Mucosa of gallbladder (tissue), 1 donor: Measurements from ENCODE around the gene SUPT3H. TPM values are rescaled to one million over a fixed set of nuclear protein-coding genes. Genes with fewer than 3 reads are reported as not detected.

Experiments used
- DNase-seq: peaks from one replicate; pipeline ENCODE4 v3.0.0-alpha.2; 2020; ENCODE audit warnings: low spot score
- total RNA-seq: library from RNA; stranded (reverse); gene quantifications from one replicate; pipeline ENCODE4 v1.2.1, GENCODE V29; 2021
- donor health status: DM: no; HTN: no; CAD: no.

The SUPT3H gene
- total RNA-seq = 5.1 TPM

DNA sequence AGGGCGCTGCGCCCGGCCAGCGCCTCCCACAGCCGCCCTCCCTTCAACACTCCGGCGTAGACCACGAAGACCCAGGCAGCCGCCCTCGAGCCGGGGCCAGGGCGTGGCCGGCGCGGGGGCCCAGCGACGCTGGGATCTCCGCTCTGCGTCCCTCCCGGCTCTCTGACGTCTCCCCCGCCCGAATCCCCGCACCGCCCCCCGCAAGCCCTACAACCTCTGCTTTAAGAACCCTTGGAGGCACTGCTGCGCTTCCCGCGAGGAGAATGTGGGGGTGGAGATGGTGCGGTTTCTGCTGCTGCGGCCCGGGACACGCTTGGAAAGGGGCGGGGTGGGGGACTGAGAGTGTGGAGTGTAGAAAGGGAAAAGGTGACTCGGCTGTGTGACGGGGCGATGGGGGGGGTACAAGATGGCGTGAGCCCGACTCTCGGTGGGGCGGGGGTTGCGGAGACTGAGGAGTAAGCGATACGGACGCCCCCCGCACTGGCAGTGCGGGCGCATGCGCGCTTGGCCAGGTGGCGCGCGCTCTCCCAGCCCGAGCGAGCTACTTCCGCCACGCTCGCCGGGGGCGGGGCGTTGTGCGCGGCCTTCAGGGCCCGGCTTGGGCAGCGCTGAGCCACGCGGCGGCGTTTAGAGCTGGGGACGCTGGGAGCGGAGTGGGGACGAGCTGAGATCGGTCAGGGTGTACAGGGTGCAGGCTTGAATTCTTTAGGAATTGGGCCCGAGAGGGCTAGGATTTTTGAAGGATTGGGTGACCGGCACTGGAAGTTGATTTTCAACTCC lies at the start of gene SUPT3H:
SUPT3H (minus strand) TSS at position 381 of the 780 bp plus-strand sequence.
- DNase-seq = peak; percentile 89

DNA sequence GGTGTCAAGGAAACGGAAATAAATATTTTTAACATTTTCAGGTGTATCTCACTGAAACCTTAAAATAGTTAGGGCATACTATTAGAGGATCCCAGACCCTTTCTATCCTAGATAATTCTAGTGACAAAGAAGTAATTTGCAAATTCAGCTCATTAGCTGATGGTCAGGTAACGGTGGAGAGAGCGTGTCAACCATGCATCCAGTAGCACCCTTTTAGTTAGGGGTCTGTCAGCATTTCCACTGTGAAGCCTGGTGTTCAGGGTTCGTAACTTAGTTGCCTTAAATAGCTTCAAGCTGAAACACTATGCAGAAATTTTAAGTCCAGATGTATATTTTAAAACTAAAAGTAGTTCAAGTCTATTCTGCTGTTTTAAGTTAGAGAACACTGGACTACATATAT lies 48.5 kb upstream of the SUPT3H start:
- DNase-seq = no peak

DNA sequence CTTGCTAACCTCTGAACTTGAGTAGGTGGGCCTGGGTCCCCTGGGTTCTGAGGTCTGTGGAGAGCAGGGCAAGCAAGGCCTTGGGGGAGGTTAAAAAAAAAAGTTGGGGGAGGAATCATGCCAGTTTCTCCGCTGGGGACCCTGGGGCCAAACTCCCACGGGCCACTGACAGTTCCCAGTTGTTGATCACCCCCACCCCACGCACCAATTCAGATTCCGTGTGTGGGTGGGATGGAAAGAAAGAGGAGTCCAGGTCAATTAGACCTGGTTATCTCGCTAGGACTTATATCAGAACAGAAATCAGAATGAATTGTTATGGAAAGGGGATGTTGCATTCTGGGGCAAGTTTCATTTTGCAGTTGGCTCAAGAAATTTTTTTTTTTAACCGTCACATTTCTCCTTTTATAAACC lies 46.7 kb upstream of the SUPT3H start:
- DNase-seq = no peak

DNA sequence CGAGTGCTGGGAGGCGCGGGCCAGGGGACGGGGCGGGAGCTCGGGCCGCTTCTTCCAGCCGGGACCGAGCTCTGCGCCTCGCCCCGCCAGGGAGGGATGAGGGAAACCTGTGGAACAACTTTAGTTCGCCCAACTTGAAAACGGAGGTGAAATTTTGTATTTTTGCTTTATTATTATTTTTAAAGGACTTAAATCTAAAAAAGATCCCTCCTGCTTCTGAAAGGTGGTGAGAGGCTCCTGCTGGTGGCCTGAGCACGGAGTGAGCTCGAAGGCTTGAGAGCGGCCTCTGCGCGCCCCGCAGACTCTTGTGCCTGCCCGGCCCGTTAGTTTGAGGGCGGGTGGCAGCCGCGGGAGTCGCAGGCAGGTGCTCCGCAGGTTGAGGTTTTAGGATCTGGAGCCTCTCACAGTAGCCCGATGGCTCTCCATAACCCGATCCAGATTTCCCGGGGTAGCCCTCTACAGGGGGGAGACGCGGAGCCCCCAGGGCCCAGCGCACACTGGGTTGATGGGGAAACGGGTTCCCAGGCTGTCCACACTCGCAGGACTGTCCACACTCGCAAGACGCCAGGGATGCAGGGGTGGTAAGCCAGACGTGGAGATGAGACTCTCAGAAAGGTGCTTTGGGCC lies 46.2 kb upstream of the SUPT3H start:
- DNase-seq = no peak

DNA sequence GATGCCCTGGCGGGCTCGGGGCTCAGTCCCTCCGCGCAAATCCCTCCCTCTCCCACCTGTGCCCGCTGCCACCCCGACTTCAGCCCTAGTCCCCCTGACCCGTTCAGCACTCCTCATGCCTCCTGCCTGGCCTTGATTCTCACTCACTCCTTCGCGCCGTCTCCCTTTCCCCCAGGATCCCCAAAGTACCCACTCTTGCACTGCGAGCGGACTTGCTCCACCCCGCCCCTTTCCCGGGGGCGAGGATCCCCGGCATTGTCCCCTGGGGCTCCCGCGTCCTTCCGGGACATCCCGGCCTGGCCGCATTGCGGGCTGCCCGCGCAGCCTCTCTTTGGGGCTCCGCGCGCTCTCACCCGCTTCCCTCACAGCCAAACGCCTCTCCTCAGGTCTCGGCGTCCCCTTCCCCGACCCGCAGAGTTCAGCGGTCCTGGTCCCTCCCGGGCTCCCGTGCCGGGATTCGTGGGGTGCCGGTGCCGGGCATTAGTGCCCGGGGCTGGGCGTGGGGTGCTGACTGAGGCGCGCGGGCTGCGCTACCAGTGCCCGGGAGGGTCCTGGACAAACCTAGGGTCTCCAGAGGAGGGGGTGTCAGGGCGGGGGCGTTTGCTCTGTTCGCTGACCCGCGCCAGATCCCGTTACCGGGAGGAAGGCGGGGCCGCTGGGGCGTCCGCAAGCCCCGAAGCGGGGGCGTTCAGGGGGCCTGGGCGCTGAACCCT lies 45.5 kb upstream of the SUPT3H start:
- DNase-seq = no peak

DNA sequence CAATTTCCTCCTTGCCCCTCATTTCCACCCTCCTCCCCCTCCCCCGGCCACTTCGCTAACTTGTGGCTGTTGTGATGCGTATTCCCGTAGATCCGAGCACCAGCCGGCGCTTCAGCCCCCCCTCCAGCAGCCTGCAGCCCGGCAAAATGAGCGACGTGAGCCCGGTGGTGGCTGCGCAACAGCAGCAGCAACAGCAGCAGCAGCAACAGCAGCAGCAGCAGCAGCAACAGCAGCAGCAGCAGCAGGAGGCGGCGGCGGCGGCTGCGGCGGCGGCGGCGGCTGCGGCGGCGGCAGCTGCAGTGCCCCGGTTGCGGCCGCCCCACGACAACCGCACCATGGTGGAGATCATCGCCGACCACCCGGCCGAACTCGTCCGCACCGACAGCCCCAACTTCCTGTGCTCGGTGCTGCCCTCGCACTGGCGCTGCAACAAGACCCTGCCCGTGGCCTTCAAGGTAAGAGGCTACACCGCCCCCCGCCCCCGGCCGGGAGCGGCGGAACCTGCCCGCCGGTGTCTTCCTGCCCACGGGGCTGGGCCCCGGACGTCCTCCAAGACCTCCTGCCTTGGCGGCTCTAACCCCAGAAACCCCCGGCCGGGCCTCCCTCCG lies 44.9 kb upstream of the SUPT3H start:
- peak; percentile 28 for DNase-seq

DNA sequence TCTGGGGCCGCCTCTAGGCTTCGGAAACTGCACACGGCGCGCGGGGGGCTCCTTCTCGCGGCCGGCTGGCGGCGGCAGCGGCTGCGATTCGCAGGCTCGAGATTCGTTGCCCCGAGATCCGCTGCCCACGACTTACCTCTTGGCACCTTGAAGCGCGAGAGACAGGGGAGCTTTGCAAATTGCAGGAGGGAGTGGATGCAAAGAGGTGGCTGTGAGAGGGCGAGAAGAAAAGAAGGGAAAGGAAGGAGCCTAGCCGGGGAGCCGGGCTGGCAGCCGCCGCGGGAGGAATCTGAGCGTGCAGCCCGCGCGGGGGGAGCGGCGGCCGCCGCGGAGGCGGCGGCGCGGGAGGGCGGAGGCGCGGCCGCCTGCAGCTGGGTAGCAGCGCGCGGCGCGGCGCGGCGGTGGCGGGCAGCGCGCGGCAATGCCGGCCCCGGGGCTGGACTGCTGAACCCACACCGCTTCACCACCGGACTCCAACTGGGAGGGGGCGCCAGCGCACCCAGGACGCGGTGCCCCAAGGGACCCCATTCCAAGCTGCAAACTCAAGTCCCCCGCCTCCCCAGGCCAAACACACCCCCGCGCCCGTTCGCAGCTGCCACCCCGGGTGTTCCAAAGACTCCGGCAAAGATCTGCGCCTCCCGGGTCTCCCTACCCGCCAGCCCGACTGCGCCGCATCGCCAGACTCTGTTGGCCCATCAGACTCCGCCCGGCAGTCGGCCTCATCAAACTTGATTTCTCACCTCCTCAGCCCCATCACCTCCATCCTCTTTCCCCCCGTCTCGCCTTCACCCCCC lies 44.2 kb upstream of the SUPT3H start:
- DNase-seq = peak; percentile 44

DNA sequence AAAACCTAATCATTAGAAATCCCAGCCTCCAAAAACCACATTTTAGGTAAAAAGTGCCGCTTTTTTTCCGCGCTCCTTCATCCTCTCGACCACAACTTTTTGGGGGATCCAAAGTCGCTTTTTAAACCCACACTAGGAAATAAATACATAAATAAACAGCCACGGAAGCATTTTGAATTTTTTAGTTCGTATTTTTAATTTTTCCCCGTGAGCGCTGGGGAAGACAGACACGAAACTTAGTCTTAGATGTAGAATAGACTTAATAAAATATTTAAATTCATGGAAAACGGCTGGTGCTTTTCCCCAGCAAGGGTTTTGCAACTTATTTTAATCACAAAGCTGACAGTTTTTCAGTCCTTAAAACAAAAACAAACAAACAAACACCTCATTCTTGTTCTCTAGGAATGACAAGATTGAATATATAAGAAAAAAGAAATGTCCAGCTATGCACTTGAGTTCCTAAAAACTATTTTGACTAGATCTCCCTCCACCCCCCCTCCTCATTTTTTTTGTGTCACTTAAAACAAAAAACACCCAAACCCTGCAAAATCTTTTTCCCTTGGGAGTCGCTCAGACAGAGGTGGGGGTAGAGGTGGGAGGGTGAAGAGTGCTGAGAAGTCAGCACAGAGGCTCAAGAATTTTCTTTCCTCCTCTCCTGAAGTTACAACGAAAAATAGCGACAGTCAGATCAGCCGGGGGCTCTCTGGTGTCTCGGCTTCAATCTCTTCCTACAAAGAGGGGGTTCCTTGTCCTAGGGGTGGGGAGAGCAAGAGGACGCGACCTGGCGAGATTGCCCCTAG lies 43.4 kb upstream of the SUPT3H start:
- no peak for DNase-seq

DNA sequence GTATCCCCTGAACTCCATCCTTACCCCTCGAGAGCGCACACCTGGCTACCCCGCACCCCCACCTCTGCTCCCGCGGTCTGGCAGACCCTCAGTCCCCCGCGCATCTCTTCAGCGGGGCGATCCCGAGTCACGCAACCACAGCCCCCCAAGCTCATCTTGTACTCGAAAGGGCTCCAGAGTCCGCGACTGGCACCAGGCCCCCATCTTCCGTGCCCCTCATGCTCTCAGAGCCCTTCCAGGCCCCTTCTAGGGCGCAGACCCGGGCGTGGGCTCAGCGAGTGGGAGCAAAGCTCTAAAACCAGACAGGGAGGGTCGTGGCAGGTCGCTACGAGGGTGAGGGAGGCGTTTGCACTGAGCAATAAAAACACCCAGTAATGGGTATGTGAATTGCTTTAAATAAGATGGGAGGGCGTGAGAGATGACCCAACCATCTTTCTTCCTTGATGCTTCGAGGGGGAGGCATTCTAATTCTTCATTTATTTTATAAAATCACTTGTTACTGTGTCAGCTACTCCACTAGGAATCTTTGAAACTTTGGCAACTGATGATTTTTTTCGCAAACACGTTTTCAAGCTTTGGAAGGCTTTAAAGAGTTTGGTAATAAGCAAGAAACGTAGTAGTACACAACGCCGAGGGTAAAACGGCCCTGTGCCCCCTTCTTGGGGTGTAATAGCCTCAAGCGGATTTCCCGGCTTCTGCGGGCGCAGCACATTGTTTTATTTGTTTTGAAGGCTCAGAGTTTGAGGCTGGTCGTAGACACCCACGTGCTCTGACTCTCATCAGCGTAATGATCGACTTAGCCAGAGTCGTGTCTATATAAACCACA lies 42.6 kb upstream of the SUPT3H start:
- no peak for DNase-seq

DNA sequence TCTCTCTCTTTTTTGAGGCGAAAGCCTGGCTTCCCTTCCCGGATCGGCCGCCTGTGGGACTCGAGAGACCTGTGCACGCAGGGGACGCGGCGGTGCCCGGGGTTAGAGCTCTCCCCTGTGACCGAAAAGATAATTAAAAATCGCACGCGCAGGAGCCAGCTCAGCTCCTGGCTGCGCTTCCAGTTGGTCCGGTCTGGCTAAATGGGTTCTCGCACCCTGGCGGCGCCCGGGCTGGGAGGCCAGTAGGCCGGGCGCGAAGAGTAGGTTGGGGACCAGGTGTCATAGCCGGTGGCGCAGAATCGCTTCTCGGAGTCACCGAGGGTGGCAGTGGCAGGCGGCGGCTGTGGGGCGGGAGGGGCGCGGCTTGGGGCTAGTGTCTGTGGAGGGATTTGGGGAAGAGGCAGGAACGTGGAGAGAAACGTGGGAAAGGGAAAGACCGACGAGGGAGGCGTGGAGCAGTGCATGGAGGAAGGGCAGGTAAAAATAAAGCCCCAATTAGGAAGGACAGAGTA lies 41.9 kb upstream of the SUPT3H start:
- DNase-seq = peak; percentile 47

DNA sequence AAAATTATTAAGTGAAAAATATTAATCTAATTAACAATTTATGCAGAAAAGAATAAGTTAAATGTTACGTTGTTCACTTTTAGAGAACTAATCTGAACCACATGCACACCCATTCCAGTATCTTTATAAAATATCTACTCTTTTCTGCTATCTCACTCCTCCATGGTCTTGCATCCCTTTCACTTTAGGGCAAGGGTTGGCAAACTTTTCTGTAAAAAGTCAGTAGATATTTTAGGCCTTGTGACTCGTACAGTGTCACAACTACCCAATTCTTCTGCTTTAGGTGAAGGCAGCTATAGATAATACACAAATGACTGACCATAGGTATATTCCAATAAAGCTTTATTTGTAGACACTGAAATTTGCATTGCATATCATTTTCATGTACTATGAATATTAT lies 39.7 kb upstream of the SUPT3H start:
- DNase-seq = no peak

DNA sequence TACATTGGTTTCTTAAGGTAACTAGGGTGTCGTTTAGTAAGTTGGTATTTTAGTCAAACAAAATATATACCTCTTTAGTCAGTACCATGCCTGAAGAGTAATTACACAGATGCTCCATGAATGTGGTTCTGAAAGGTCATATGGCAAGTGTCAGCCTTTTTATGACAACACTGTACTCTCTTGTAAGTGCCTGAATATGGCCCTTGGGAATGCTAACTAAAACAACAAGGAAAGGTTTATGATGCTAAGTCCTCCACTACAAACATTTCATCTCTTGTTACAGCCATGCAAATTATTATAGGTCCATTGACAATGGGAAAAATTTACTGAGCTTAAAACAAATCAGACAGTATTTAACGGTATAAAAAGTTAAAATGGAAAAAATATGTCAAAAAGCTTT lies 39.0 kb upstream of the SUPT3H start:
- no peak for DNase-seq

DNA sequence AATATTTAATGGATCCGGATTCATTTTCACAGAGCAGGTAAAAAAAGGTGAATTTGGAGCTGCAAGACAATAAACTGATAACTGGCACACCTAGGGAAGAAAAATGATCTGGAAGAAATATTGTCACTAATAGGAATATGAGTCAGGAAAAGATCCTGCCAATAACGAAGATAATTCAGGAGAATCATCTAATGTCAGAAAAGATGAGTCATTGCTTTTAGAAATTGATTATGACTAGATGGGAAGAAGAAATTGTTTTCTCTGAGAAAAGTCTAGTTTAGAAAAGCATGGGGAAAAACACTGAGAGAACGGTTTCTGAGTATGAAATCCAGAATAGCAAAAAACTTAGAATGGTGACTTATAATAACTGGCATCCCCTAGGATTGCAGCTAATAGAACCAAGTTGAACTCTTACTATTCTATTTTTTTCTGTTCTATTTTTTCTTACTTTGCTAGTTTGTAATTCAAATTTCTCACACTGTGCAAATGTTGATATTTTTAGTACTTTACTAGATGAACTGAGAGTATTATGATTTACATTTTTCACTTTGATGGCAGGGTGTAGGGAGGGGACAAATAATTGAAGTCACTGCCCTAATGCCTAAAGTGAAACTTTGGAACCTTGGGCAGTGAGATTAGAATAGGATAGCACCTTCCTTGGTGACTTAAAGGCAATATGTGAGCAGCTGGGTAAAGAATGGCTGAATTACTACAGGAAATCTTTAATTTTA lies 38.2 kb upstream of the SUPT3H start:
- no peak for DNase-seq

DNA sequence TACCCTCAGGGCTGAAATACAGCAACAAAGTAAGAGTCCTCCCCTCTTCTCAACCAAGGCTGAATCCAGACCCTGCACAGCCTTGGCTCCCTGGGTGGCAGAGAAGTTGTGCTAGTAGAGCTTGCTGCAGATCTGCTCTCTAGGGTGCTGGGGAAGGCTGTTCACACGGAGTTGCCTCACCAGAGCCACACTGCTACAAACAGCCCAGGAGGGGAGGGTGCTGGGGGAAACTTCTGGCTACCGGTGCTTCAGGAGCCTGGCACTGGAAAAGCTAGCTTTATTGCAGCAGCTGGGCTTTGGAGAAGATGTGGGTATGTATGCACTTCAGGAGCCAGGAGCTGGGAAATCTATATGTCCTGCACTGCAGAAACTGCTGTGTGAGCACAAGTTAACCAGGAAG lies 37.6 kb upstream of the SUPT3H start:
- DNase-seq = no peak

DNA sequence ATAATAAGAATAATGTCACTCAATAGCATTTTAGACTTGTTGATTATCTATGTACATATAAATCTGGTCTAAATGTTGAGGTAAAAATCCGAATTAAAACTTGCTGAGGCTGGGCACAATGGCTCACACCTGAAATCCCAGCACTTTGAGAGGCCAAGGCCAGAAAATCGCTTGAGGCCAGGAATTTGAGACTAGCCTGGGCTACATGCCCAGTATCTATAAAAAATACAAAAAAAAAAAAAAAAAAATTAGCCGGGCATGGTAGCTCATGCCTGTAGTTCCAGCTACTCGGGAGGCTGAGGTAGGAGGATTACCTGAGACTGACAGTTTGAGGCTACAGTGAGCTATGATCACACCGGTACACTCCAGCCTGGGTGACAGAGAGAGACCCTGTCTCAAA lies 34.2 kb upstream of the SUPT3H start:
- no peak for DNase-seq

DNA sequence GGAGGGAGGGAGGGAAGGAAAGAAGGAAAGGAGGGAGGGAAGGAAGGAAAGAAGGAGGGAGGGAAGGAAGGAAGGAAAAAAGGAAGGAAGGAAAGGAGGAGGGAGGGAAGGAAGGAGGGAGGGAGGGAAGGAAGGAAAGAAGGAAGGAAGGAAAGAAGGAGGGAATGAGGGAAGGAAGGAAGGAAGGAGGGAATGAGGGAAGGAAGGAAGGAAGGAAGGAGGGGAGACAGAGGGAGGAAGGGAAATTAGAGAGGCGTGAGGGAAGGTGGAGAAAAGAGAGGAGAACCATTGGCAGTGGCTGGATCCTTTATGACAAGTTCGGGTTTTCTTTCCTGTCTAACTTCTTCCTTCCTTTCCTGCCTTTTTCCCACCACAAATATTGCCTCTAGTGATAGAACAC lies 22.3 kb upstream of the SUPT3H start:
- no peak for DNase-seq

DNA sequence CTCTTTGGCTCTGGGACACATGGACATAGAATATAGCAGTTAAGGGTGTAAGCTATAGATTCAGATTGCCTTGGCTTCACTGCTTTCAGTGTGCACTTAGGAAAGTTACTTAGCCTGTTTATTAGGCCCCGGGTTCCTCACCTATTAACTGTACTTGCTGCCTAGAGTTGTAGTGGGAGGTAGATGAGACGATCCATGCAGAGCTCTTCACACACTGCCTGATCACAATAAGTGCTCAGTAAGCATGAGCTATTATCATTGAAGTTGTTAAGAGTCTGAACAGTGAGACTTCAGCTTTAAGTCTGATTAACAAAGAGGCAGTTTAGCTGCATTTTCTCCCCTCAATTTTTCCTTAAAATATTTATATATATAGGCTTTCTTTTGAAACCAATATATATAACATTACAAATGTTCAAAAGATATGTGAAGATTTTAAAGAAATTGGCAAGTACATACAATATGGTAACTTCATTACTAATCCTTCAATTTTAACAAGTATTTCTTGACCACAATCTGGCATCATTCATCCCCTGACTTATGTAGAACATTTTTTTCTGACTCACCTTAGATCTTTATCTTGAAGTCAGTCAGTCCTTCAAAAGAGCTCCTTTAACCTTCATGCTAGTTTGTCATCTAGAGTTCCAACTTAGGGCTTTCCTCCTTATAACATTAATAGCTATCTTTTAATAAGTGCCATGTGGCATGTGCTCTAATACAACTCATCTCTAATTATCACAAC lies 20.5 kb upstream of the SUPT3H start:
- no peak for DNase-seq

DNA sequence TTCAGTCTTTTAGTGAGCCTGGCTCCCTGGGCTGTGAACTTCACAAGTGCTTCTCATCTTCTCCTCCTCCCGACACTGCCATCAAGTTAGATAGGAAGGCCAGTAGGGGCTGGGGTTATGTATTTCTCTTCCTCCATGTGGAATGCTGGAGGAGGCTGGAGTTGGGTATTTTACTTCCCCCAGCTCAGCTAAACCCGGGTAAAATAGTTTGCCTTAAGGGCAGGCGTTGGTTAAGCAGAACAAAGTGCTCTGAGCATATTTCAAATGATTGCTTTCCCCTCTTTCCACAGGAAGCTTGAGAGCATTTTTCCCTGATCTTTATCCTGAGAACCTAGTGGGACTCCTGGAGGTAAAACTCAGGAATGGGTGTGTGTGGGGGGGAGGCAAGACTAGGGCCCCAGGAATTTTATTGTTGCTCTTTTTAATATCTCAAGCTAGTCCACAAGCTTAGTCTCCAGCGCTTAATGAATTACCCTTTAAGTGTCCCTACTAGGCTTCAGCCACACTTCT lies 16.9 kb upstream of the SUPT3H start:
- DNase-seq = no peak
